OCI-M2 (cell line): Measurements from ENCODE around the gene BCAS3.

Source experiments
- DNase-seq: peaks from one replicate; lab custom pipeline; 2025; ENCODE audit not compliant: unreplicated experiment; lab: John Stamatoyannopoulos, UW

BCAS3 gene

GRCh38 chr17:61177351-61177750 is 499.7 kb downstream of the BCAS3 start:
- DNase-seq, result no peak

DNA sequence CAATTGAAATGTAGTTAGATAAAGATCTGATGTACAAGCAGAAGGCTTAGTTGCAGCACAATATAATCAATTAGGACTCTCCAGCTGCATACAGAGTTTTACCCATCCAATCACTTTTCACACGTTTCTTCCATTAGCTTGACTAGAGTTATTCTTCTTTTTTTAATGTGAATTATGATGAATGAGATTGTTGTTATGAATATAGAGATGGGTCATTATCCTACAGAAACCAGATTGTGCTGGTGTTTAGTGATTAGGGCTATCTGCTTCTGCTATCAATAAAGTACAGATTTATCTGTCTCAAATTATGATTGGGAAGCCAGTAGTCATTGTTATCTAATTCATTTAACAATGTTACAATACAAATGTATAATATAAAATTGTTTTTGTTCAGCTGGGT is 500.6 kb downstream of the BCAS3 start:
- DNase-seq, result no peak

DNA sequence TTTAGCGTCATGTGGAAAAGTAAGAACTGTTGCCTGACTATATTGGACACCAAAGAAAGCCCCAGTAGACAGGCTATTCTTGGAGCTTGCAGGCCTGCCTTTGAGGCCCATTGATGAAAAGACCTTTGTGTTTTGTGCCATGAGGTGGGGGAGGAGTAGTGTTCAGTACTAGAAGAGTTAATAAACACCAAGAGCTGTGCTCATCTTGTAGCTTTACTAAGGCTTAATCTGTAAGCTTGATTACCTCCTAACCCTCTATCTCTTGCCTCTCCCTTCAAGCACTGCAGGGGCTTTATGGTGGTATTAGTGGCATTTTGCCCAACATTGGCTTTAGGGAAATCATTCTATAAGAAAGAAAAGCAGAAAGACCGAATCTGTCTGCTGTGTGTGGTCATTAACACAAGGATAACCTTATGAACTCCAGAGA is 501.7 kb downstream of the BCAS3 start:
- DNase-seq, result no peak

GRCh38 chr17:61183793-61184192 is 506.1 kb downstream of the BCAS3 start:
- DNase-seq, result no peak

DNA sequence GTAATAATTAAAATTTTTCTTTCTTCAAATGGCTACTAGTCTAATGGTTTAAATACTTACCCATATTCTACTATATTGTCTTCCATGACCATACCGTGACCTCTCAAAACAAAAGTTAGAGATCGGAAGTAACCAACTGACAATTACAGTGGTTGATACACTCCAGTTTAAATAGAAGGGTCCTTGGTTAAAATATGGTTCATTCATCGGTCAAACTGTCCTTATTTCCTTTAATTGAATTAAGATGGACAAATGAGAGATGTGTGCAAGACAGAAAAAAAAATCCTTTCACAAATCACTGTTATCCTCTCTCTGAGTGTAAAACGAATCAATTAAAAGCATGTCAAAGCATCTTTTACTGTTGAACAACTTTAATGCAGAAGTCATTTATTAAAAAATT is 507.7 kb downstream of the BCAS3 start:
- no peak for DNase-seq

DNA sequence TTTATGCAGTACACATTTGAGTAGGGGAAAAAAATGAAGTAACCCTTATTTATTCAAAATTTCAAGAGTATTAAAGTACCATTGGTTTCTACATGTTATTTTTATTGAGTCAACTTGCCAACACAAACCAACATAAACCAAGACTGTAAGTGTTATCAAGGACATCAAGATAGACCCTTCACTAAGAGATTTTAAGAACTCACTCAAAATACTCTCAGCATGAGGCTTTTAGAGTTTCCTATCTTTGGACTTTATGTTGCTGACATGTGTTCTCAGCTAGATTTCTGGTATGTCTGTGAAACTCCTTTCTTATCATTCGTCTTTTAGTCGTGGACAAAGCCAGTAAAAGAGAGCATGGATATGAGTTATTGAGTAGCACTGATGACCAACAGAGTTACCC is 509.4 kb downstream of the BCAS3 start:
- no peak for DNase-seq

- no peak for DNase-seq
These were observed 510.4 kb downstream of the BCAS3 start for GRCh38 chr17:61188081-61188480.

DNA sequence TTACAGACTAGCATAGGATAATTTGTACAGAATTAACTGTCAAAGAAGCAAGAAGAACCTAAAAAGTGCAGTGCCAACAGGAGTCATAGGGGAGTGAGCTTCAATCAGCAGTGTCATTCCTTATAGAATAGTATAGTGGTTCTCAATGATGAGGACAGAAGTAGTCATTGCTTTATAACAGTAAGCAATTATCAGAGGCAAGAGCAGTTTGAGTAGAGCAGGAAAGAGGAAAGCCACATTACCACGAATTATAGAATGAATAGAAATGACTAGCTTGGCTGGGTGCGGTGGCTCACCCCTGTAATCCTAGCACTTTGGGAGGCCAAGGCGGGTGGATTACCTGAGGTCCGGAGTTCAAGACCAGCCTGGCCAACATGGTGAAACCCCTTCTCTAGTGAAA is 512.3 kb downstream of the BCAS3 start:
- no peak for DNase-seq

DNA sequence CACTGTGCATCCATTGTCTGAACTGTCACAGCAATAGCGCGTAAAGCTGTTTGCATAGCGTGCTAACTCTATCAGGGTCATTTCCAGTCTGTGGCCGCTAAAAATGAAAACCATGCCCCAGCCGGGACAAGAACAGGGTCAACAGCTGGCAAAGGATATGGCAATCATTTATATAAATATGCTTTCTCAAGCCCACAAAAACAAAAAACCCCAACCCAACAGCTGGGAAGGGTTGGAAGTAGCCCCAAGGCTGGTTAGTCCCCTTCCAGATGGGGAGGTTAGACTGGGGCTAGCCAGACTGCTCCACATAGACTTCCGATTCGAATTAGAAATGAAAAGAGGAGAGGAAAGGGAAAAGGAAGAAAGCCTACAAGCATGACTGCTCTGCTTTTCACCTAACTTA is 518.7 kb downstream of the BCAS3 start:
- no peak for DNase-seq

DNA sequence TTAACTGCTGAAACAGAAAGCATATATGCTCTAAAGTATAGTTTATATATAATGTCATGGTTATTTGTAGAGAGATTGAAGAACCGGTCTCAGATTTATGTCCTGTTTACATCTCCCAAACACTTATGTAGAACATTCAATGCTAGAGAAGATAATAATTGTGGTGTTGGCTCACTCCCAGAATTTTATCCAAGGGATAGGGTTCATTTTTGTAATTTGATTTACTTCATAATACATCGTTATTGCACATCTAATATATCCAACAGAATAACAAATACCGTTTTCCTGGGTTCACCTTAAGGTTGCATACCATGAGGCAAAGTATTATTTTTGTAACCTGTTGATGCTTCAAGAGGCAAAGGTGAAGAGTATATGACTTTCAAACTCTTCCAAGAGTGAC is 519.1 kb downstream of the BCAS3 start:
- DNase-seq, result no peak

DNA sequence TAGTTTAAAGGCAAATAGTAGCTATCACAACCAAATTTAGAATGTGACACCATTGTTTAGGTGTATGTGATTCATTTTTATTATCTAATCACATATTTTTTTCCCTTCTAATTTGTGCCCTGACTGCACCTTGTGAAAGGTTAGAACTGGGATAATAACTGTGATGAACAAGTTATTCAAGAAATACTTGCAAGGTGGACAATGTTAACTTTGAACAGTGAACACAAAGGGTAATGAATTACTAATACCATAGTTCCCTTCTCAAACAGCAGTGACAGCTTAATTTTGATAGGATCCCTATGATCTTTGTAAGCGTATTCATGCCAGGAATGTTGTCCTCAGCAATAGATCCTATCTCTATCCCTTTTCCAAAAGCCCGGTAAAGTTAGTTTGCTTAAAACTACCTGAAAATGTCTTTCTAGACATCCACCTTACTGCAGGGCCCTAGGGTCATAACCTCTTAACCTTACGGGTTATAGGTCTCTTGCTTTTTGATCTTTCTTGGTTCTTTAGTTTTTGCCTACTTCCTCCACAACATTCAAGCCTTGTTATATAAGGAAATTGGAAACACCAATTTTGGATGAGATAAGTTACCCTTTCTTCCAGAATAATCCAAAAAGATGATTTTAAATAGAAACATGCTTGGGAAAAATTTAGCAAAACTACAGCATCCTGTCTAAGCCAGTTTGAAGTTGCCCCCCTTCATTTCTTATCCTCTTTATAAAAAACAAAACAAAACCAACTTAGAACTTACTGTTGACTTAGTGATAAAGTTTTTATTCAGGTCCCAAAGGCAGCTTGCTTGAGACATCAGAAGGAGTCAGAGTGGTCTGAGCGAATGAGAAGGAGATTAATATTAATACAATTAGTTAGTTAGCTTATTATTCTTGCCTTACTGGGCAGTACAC is 522.0 kb downstream of the BCAS3 start:
- DNase-seq, result no peak

- DNase-seq, result no peak
These were observed 522.7 kb downstream of the BCAS3 start for GRCh38 chr17:61200339-61200715.

GRCh38 chr17:61201211-61201610 is 523.6 kb downstream of the BCAS3 start:
- no peak for DNase-seq

GRCh38 chr17:61202564-61202963 is 524.9 kb downstream of the BCAS3 start:
- no peak for DNase-seq

GRCh38 chr17:61203671-61204131 is 526.0 kb downstream of the BCAS3 start:
- no peak for DNase-seq

DNA sequence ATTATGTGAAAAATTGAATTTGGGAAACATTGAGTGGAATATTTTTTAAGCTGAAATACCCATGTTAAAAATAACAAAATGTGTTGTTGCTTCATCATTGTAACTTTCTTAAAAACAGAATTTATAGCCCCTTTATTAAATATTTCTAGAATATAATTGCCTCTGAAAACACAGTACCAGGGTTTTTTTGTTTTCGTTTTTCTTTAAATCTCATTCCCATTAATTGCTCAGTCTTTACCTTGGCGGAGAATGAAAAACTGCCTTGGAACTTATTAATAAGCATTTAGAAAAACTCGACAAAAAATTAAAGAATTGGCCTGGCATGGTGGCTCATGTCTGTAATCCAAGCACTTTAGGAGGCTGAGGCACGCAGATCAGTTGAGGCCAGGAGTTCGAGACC is 526.8 kb downstream of the BCAS3 start:
- DNase-seq, result no peak

DNA sequence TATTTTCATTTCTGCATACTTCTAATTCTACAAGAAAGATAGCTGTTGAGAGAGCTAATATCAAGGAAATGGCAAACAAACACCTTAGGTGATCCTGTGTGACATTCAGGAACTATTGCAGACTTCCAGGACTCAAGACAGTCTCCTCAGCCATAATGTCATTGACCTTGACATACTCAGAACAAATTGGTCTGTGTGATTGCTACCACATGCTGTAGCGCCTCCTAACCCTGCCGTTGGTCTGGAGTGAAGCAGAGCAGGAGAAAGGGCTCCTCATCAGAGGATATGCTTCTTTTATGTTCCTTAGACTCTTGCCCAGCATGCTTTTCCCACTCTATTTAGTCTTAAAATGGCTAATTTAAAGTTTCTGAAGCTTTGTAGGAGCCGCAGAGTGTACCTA is 527.8 kb downstream of the BCAS3 start:
- DNase-seq, result no peak

DNA sequence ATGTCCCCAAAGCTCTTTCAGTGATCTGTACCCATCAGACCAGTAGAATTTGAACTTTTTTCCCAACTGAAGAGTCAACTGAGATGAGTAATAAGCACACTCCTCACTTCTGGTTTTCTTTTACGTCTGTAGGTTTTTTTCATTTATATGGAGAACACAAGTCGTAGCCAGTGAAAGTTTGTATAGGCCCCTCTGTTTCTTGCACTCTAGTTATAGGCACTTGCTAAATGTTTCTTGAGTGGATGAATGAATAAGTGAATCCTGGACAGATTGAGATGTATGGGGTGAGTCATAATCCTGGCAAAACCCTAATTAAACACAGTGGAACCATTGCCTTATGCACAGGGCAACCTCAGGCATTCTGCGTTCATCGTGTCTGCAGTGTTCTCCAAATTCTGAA is 528.3 kb downstream of the BCAS3 start:
- no peak for DNase-seq

DNA sequence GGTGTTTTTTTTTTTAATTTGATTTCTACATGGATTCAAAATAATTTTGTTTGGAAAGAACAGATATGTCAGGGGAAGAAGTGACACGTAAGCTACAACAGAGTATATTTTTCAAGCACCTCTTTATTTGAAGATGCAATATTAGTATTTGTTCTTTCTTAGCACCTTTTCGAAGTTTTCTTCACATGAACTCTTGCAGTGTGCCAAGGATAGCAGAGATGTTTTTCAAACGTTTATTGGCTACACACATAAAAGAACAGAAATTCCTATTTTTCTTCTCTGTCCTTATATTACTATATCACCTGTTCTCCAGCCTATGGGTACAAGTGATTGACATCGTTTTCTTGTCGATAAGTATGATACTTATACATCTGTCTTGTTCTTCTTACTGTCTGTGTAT is 529.3 kb downstream of the BCAS3 start:
- DNase-seq, result no peak

GRCh38 chr17:61208301-61209105 is 530.9 kb downstream of the BCAS3 start:
- DNase-seq, result no peak

GRCh38 chr17:61209106-61209439 is 531.4 kb downstream of the BCAS3 start:
- no peak for DNase-seq

- DNase-seq, result no peak
These were observed 531.9 kb downstream of the BCAS3 start for GRCh38 chr17:61209525-61209924.
